GM20000 (cell line): ENCODE data around the gene PARVB.

Experiments
- DNase-seq: peaks from one replicate; pipeline ENCODE4 v3.0.0; 2012; ENCODE audit warnings: low spot score
- CTCF ChIP-seq: IDR thresholded peaks from 2 replicates; pipeline ENCODE4 v1.5.1; 2012; ENCODE audit warnings: mild to moderate bottlenecking, control low read depth; ENCODE audit errors: extremely low read depth, missing control alignments

Gene PARVB

GRCh38 chr22:44147008-44147645, 123.0 kb downstream of the PARVB start:
- TF ChIP-seq CTCF: no peak
- no peak for DNase-seq

- no peak for TF ChIP-seq CTCF
- no peak for DNase-seq
These were observed 123.9 kb downstream of the PARVB start for GRCh38 chr22:44147821-44148574.

GRCh38 chr22:44151676-44152075, 127.6 kb downstream of the PARVB start:
- TF ChIP-seq CTCF: no peak
- DNase-seq: no peak

- no peak for TF ChIP-seq CTCF
- DNase-seq: no peak
These were observed 129.6 kb downstream of the PARVB start for GRCh38 chr22:44153710-44154109.

GRCh38 chr22:44154436-44154942, 130.4 kb downstream of the PARVB start:
- no peak for DNase-seq
- no peak for TF ChIP-seq CTCF

GRCh38 chr22:44155115-44155514, 131.0 kb downstream of the PARVB start:
- DNase-seq: no peak
- no peak for TF ChIP-seq CTCF

GRCh38 chr22:44157916-44158618, 134.0 kb downstream of the PARVB start:
- DNase-seq: no peak
- TF ChIP-seq CTCF: no peak
